HCT116 (cell line): ENCODE measurements around the gene SPEM1.

Source experiments
- ATF3 ChIP-seq: IDR thresholded peaks from 2 replicates; pipeline ENCODE4 v1.6.1; 2012
- CTCF ChIP-seq, 3 experiments: fragments of 200-600 bp in 1 of 3; sonication (generic) in 1 of 3; IDR thresholded peaks in 2 of 3; conservative IDR thresholded peaks in 1 of 3; 2 replicates each; pipeline ENCODE4 v1.5.1; 2012 to 2017; ENCODE audit warnings: low read depth in 2 of 3, low read length in 2 of 3, antibody characterized with exemption in 1 of 3, borderline replicate concordance in 1 of 3, control low read depth in 1 of 3, mild to moderate bottlenecking in 1 of 3, mixed read lengths in 1 of 3, mixed run types in 1 of 3, moderate library complexity in 1 of 3; ENCODE audit not compliant: insufficient read depth in 1 of 3
- EZH2 ChIP-seq: fragments of 200-600 bp; sonication (generic); IDR thresholded peaks from 2 replicates; pipeline ENCODE4 v1.6.1; 2017; ENCODE audit warnings: antibody characterized with exemption, mixed run types
- FOSL1 ChIP-seq: IDR thresholded peaks from 2 replicates; pipeline ENCODE4 v1.6.1; 2012; ENCODE audit warnings: low read depth
- POLR2A ChIP-seq: IDR thresholded peaks from 2 replicates; pipeline ENCODE4 v1.7.0; 2011; ENCODE audit warnings: borderline replicate concordance; ENCODE audit not compliant: insufficient read depth, insufficient read length; ENCODE audit errors: extremely low read depth
- POLR2AphosphoS5 ChIP-seq: IDR thresholded peaks from 2 replicates; pipeline ENCODE4 v1.6.1; 2011; ENCODE audit warnings: mild to moderate bottlenecking, low read depth, low read length, moderate library complexity
- REST ChIP-seq: IDR thresholded peaks from 2 replicates; pipeline ENCODE4 v1.6.1; 2012; ENCODE audit warnings: low read depth
- SRF ChIP-seq: IDR thresholded peaks from 2 replicates; pipeline ENCODE4 v1.6.1; 2012; ENCODE audit warnings: low read depth
- ZBTB33 ChIP-seq: IDR thresholded peaks from 2 replicates; pipeline ENCODE4 v1.6.1; 2011; ENCODE audit warnings: mild to moderate bottlenecking, low read length, moderate library complexity; ENCODE audit not compliant: insufficient replicate concordance; ENCODE audit errors: extremely low read depth
- ZFX ChIP-seq: fragments of 450-650 bp; IDR thresholded peaks from 2 replicates; pipeline ENCODE4 v1.6.1; 2017

- TF ChIP-seq SRF (no peak), CTCF (IDR thresholded peaks at IDR 0.05 in 2 of 3, conservative IDR thresholded peaks at IDR 0.05 in 1 of 3; ENCODE audit: borderline replicate concordance in 1 of 3, insufficient read depth in 1 of 3, low read depth in 2 of 3, low read length in 2 of 3) (no peak), EZH2 (no peak), ATF3 (no peak), POLR2AphosphoS5 (no peak), POLR2A (no peak), ZBTB33 (no peak), ZFX (no peak), REST (no peak), FOSL1 (no peak)
Measured at GRCh38 chr17:7389924-7390910, 29.9 kb upstream of the SPEM1 start.
